ENCODE data around the gene SLC22A3.
A peak's percentile ranks its signal among the peaks of the same experiment; 100 is the strongest.

- TF ChIP-seq, protein P1, sequence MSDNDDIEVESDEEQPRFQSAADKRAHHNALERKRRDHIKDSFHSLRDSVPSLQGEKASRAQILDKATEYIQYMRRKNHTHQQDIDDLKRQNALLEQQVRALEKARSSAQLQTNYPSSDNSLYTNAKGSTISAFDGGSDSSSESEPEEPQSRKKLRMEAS (IDR thresholded peaks at IDR 0.05) = no peak
- TF ChIP-seq, protein P2, sequence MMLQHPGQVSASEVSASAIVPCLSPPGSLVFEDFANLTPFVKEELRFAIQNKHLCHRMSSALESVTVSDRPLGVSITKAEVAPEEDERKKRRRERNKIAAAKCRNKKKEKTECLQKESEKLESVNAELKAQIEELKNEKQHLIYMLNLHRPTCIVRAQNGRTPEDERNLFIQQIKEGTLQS (IDR thresholded peaks at IDR 0.05) = no peak
- TF ChIP-seq POLR2A (IDR thresholded peaks at IDR 0.05; ENCODE audit: borderline replicate concordance, extremely low read depth, insufficient read depth, insufficient read length) (no peak), CTCF (IDR thresholded peaks at IDR 0.05 in 2 of 3, conservative IDR thresholded peaks at IDR 0.05 in 1 of 3; ENCODE audit: borderline replicate concordance in 1 of 3, insufficient read depth in 1 of 3, low read depth in 2 of 3, low read length in 2 of 3) (no peak), ZNF274 (IDR thresholded peaks at IDR 0.05; ENCODE audit: low read depth, low read length) (no peak), POLR2AphosphoS5 (IDR thresholded peaks at IDR 0.05; ENCODE audit: low read depth, low read length) (no peak), EZH2phosphoT487 (IDR thresholded peaks at IDR 0.05; ENCODE audit: borderline replicate concordance) (no peak), JUND (IDR thresholded peaks at IDR 0.05) (peak; percentile 34; the same call in 1 of the 2 replicates), EZH2 (IDR thresholded peaks at IDR 0.05) (no peak), ZFX (IDR thresholded peaks at IDR 0.05) (no peak)
These were observed 76.1 kb downstream of the SLC22A3 start for GRCh38 chr6:160424256-160424655.
